ENCODE measurements around the gene KRT40. TPM values are rescaled to one million over a fixed set of nuclear protein-coding genes. Genes with fewer than 3 reads are reported as not detected.

The KRT40 gene
- total and polyA plus RNA-seq, 10 of the 15 experiments (the other 5 are each of a cell fraction or from before 2014, with no cell fraction given) = not detected

- Histone ChIP-seq H3K4me1 (ENCODE audit: control insufficient read depth, insufficient read depth, low read length) (no peaks in the 10 kb centered on the region), H2AFZ (ENCODE audit: control insufficient read depth, low read depth, low read length) (no peak within 1 kb of the TSS), H3K4me3 (no peak within 1 kb of the TSS), H3K9ac (ENCODE audit: control insufficient read depth, insufficient read depth, low read length) (no peak within 1 kb of the TSS), H3K36me3 (ENCODE audit: control insufficient read depth in 2 of 2, insufficient read depth in 2 of 2, low read length in 1 of 2) (no peaks in the 10 kb centered on the region), H3K79me2 (ENCODE audit: control insufficient read depth, insufficient read depth, low read length) (no peaks in the 10 kb centered on the region), H3K27ac (ENCODE audit: control insufficient read depth, insufficient read depth) (no peak within 1 kb of the TSS), H4K20me1 (ENCODE audit: control insufficient read depth, insufficient read depth) (no peaks in the 10 kb centered on the region), H3K4me2 (ENCODE audit: control insufficient read depth, insufficient read depth) (no peak within 1 kb of the TSS), H3K27me3 (replicated peaks in 1 of 2; ENCODE audit: control insufficient read depth in 2 of 2, insufficient read depth in 2 of 2, low read length in 1 of 2) (no peaks in the 10 kb centered on the region), H3K9me3 (replicated peaks; ENCODE audit: control insufficient read depth, insufficient read depth, low read length) (no peaks in the 10 kb centered on the region; the same call in 2 of the 3 replicates)
- ATAC-seq (no peak), DNase-seq (ENCODE audit: low read depth, low spot score) (no peak), FAIRE-seq (no peak)
- SMC1A ChIA-PET (ENCODE audit: uncharacterized antibody, unreplicated experiment) = no interaction called here
- POLR2A ChIA-PET = no interaction called here
- CTCF ChIA-PET = no interaction called here
- no TSS peak for BruUV-seq (replicated peaks)
- in situ Hi-C loops (cut with MboI) (no loop called here), intact Hi-C loops (cut with micrococcal nuclease; ENCODE audit: unreplicated experiment) (no loop called here)
- RAD21 ChIA-PET (ENCODE audit: unreplicated experiment) = no interaction called here
- 0% methylated on average over 1 of the region's 1 CpG for WGBS (ENCODE audit: insufficient coverage, insufficient replicate concordance, low lambda C conversion rate, missing lambda C conversion rate)
- TF ChIP-seq, protein P1, sequence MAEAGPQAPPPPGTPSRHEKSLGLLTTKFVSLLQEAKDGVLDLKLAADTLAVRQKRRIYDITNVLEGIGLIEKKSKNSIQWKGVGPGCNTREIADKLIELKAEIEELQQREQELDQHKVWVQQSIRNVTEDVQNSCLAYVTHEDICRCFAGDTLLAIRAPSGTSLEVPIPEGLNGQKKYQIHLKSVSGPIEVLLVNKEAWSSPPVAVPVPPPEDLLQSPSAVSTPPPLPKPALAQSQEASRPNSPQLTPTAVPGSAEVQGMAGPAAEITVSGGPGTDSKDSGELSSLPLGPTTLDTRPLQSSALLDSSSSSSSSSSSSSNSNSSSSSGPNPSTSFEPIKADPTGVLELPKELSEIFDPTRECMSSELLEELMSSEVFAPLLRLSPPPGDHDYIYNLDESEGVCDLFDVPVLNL (IDR thresholded peaks at IDR 0.05; ENCODE audit: low read depth, low read length) = no peak
- TF ChIP-seq, protein P2, sequence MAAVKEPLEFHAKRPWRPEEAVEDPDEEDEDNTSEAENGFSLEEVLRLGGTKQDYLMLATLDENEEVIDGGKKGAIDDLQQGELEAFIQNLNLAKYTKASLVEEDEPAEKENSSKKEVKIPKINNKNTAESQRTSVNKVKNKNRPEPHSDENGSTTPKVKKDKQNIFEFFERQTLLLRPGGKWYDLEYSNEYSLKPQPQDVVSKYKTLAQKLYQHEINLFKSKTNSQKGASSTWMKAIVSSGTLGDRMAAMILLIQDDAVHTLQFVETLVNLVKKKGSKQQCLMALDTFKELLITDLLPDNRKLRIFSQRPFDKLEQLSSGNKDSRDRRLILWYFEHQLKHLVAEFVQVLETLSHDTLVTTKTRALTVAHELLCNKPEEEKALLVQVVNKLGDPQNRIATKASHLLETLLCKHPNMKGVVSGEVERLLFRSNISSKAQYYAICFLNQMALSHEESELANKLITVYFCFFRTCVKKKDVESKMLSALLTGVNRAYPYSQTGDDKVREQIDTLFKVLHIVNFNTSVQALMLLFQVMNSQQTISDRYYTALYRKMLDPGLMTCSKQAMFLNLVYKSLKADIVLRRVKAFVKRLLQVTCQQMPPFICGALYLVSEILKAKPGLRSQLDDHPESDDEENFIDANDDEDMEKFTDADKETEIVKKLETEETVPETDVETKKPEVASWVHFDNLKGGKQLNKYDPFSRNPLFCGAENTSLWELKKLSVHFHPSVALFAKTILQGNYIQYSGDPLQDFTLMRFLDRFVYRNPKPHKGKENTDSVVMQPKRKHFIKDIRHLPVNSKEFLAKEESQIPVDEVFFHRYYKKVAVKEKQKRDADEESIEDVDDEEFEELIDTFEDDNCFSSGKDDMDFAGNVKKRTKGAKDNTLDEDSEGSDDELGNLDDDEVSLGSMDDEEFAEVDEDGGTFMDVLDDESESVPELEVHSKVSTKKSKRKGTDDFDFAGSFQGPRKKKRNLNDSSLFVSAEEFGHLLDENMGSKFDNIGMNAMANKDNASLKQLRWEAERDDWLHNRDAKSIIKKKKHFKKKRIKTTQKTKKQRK (IDR thresholded peaks at IDR 0.05; ENCODE audit: low read depth, low read length) = no peak
- TF ChIP-seq BRCA1 (IDR thresholded peaks at IDR 0.05; ENCODE audit: low read depth, low read length) = no peak
- no peak for TF ChIP-seq ZBTB4 (CRISPR knock-in tag; IDR thresholded peaks at IDR 0.05)
- TF ChIP-seq ZNF217 (IDR thresholded peaks at IDR 0.05) = no peak
- no peak for TF ChIP-seq RELB (IDR thresholded peaks at IDR 0.05; ENCODE audit: low read depth)
- TF ChIP-seq TCF7 (IDR thresholded peaks at IDR 0.05; ENCODE audit: borderline replicate concordance) = no peak
- no peak for TF ChIP-seq HDAC2 (IDR thresholded peaks at IDR 0.05)
- no peak for TF ChIP-seq CHD2 (IDR thresholded peaks at IDR 0.05; ENCODE audit: borderline replicate concordance, low read depth, low read length)
- TF ChIP-seq, protein P3, sequence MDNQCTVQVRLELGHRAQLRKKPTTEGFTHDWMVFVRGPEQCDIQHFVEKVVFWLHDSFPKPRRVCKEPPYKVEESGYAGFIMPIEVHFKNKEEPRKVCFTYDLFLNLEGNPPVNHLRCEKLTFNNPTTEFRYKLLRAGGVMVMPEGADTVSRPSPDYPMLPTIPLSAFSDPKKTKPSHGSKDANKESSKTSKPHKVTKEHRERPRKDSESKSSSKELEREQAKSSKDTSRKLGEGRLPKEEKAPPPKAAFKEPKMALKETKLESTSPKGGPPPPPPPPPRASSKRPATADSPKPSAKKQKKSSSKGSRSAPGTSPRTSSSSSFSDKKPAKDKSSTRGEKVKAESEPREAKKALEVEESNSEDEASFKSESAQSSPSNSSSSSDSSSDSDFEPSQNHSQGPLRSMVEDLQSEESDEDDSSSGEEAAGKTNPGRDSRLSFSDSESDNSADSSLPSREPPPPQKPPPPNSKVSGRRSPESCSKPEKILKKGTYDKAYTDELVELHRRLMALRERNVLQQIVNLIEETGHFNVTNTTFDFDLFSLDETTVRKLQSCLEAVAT (IDR thresholded peaks at IDR 0.05) = no peak
- TF ChIP-seq, protein P4, sequence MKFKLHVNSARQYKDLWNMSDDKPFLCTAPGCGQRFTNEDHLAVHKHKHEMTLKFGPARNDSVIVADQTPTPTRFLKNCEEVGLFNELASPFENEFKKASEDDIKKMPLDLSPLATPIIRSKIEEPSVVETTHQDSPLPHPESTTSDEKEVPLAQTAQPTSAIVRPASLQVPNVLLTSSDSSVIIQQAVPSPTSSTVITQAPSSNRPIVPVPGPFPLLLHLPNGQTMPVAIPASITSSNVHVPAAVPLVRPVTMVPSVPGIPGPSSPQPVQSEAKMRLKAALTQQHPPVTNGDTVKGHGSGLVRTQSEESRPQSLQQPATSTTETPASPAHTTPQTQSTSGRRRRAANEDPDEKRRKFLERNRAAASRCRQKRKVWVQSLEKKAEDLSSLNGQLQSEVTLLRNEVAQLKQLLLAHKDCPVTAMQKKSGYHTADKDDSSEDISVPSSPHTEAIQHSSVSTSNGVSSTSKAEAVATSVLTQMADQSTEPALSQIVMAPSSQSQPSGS (IDR thresholded peaks at IDR 0.05; ENCODE audit: low read length) = no peak
Measured at GRCh38 chr17:40966848-40967247, 17.3 kb downstream of the KRT40 start, which contains the start of gene KRT39. TSS of gene KRT39 (minus strand) at chr17:40966948. CDS start at chr17:40966856, 92 bp downstream.
